IMR-90 (cell line): ENCODE measurements around the gene MAB21L2. TPM values are rescaled to one million over a fixed set of nuclear protein-coding genes. Genes with fewer than 3 reads are reported as not detected.

Source experiments
- ATAC-seq: fragments of 200-7000 bp; cut with Tn5 transposase; 2 replicates; pipeline ENCODE4 v1.9.1; 2020; ENCODE audit warnings: low read depth, mild to moderate bottlenecking, moderate library complexity
- BruUV-seq: library from RNA; stranded (reverse); fragments of 400-500 nt; replicated peaks from 2 replicates; lab custom pipeline; 2021; lab: Mats Ljungman, UMichigan
- CTCF ChIA-PET: fragments of 300-600 bp; formaldehyde crosslinking; extraction: SDS; loops from one replicate; lab custom pipeline; 2021; ENCODE audit warnings: antibody characterized with exemption; lab: Yijun Ruan, JAX
- POLR2A ChIA-PET: fragments of 300-600 bp; sonication (Branson Sonifier 250); formaldehyde crosslinking; loops from one replicate; lab custom pipeline; 2022; ENCODE audit warnings: antibody characterized with exemption; ENCODE audit not compliant: unreplicated experiment; lab: Charles Lee
- DNase-seq: peaks from one replicate; pipeline ENCODE4 v3.0.0; 2013
- H2AFZ ChIP-seq: replicated peaks from 2 replicates; pipeline ENCODE3; 2013; ENCODE audit warnings: low read length, mild to moderate bottlenecking; ENCODE audit not compliant: poor library complexity
- H2AK5ac ChIP-seq: 2 replicates; pipeline ENCODE4 v1.6.1; 2013; ENCODE audit warnings: low read depth, low read length, inconsistent platforms
- H2AK9ac ChIP-seq: replicated peaks from 2 replicates; pipeline ENCODE3; 2013; ENCODE audit warnings: mild to moderate bottlenecking, low read depth, low read length, moderate library complexity; ENCODE audit not compliant: poor library complexity
- H2BK120ac ChIP-seq: 2 replicates; pipeline ENCODE4 v1.6.1; 2013; ENCODE audit warnings: low read depth, low read length, inconsistent platforms
- H2BK15ac ChIP-seq: 3 replicates; pipeline ENCODE4 v1.6.1; 2013; ENCODE audit warnings: low read depth, low read length, inconsistent platforms
- H2BK20ac ChIP-seq: 2 replicates; pipeline ENCODE4 v1.6.1; 2013; ENCODE audit warnings: low read depth, mild to moderate bottlenecking, inconsistent platforms, low read length, moderate library complexity
- H2BK5ac ChIP-seq: 2 replicates; pipeline ENCODE4 v1.6.1; 2013; ENCODE audit warnings: mild to moderate bottlenecking, low read depth, low read length, inconsistent platforms; ENCODE audit not compliant: poor library complexity, severe bottlenecking
- H3K14ac ChIP-seq: replicated peaks from 2 replicates; pipeline ENCODE4 v1.6.1; 2013; ENCODE audit warnings: low read depth, low read length, inconsistent platforms
- H3K18ac ChIP-seq: 2 replicates; pipeline ENCODE4 v1.6.1; 2013; ENCODE audit warnings: low read depth, low read length, control low read depth
- H3K23ac ChIP-seq: 2 replicates; pipeline ENCODE4 v1.6.1; 2013; ENCODE audit warnings: low read depth, low read length, inconsistent platforms
- H3K27ac ChIP-seq: 2 replicates; pipeline ENCODE4 v1.5.1; 2013; ENCODE audit warnings: mild to moderate bottlenecking, control low read depth, low read length; ENCODE audit not compliant: insufficient read depth
- H3K27me3 ChIP-seq: 2 replicates; pipeline ENCODE4 v1.6.1; 2013; ENCODE audit warnings: low read length; ENCODE audit not compliant: control insufficient read depth, insufficient read depth
- H3K36me3 ChIP-seq: 2 replicates; pipeline ENCODE4 v1.6.1; 2013; ENCODE audit warnings: low read length, mixed read lengths; ENCODE audit not compliant: control insufficient read depth, insufficient read depth
- H3K4ac ChIP-seq: 2 replicates; pipeline ENCODE4 v1.6.1; 2013; ENCODE audit warnings: low read depth, low read length, inconsistent platforms
- H3K4me1 ChIP-seq: 2 replicates; pipeline ENCODE4 v1.6.1; 2013; ENCODE audit warnings: low read length, mixed read lengths; ENCODE audit not compliant: control insufficient read depth, insufficient read depth
- H3K4me2 ChIP-seq: 2 replicates; pipeline ENCODE4 v1.6.1; 2013; ENCODE audit warnings: low read depth, mild to moderate bottlenecking, control low read depth, low read length, moderate library complexity
- H3K4me3 ChIP-seq: 2 replicates; pipeline ENCODE4 v1.5.1; 2013; ENCODE audit warnings: low read depth, mild to moderate bottlenecking, control low read depth, low read length, moderate library complexity; ENCODE audit not compliant: insufficient read depth
- H3K56ac ChIP-seq: 2 replicates; pipeline ENCODE4 v1.6.1; 2013; ENCODE audit warnings: low read length, inconsistent platforms; ENCODE audit not compliant: insufficient read depth; ENCODE audit errors: extremely low read depth
- H3K79me1 ChIP-seq, 2 experiments: 2 replicates each; pipeline ENCODE4 v1.6.1; 2013; ENCODE audit warnings: low read length in 2 of 2, inconsistent platforms in 1 of 2, low read depth in 1 of 2
- H3K9ac ChIP-seq: 2 replicates; pipeline ENCODE4 v1.6.1; 2013; ENCODE audit warnings: low read depth, low read length, control low read depth
- H3K9me1 ChIP-seq: 2 replicates; pipeline ENCODE4 v1.6.1; 2013; ENCODE audit warnings: low read length, inconsistent platforms; ENCODE audit not compliant: insufficient read depth
- H3K9me3 ChIP-seq: 2 replicates; pipeline ENCODE4 v1.6.1; 2013; ENCODE audit warnings: low read length; ENCODE audit not compliant: control insufficient read depth, insufficient read depth
- H4K20me1 ChIP-seq: 2 replicates; pipeline ENCODE4 v1.6.1; 2013; ENCODE audit warnings: low read length, inconsistent platforms; ENCODE audit not compliant: insufficient read depth
- H4K5ac ChIP-seq: 2 replicates; pipeline ENCODE4 v1.6.1; 2013; ENCODE audit warnings: mild to moderate bottlenecking, low read depth, low read length, control low read depth
- H4K8ac ChIP-seq, 2 experiments: 2 replicates each; pipeline ENCODE4 v1.6.1; 2013; ENCODE audit warnings: low read depth in 2 of 2, low read length in 2 of 2, control low read depth in 1 of 2, inconsistent platforms in 1 of 2
- H4K91ac ChIP-seq: 2 replicates; pipeline ENCODE4 v1.6.1; 2013; ENCODE audit warnings: low read depth, low read length, inconsistent platforms; ENCODE audit not compliant: insufficient read depth
- MAFK ChIP-seq: IDR thresholded peaks from 2 replicates; pipeline ENCODE4 v1.6.1; 2012; ENCODE audit warnings: low read depth, low read length, improper control_type of control experiment
- MAZ ChIP-seq: IDR thresholded peaks from 2 replicates; pipeline ENCODE4 v1.6.1; 2012; ENCODE audit warnings: low read depth, mild to moderate bottlenecking, low read length, improper control_type of control experiment, moderate library complexity, borderline replicate concordance
- NFE2L2 ChIP-seq: fragments of 150-350 bp; IDR thresholded peaks from 2 replicates; pipeline ENCODE4 v1.6.1; 2016; ENCODE audit warnings: low read depth, mild to moderate bottlenecking, low read length
- RFX5 ChIP-seq: IDR thresholded peaks from 2 replicates; pipeline ENCODE4 v1.8.0; 2012; ENCODE audit warnings: low read depth, mild to moderate bottlenecking, low read length, moderate library complexity
- WGBS, 2 experiments: methylation state at CpG; one replicate each; pipeline versions ENCODE4 v1.1.5 to v1.1.7; 2013; ENCODE audit warnings: missing lambda C conversion rate in 2 of 2; ENCODE audit not compliant: insufficient read length in 1 of 2; ENCODE audit errors: extremely low coverage in 2 of 2; 5-methylcytosine and 5-hydroxymethylcytosine counted together
- dilution Hi-C: fragments of 300-500 bp; cut with HindIII; formaldehyde crosslinking; loops from one replicate; pipeline ENCODE4 v1.14.3; 2018; ENCODE audit warnings: low sequenced_read_pairs; ENCODE audit not compliant: unreplicated experiment
- in situ Hi-C: fragments of 300-500 bp; cut with MboI; formaldehyde crosslinking; loops from 3 replicates; pipeline ENCODE4 v1.14.3; 2019; ENCODE audit warnings: low sequenced_read_pairs, inconsistent platforms, mixed read lengths
- intact Hi-C: fragments of 100-400 bp; cut with micrococcal nuclease; formaldehyde crosslinking; loops from 2 replicates; pipeline ENCODE4 v1.10.0; 2022
- polyA plus RNA-seq, 3 experiments: library from polyadenylated mRNA; depleted of rRNA; stranded (reverse); fragments of >200 nt; gene quantifications; 2 replicates each; pipeline ENCODE4 v1.2.3, GENCODE V29; 2012; ENCODE audit warnings: low replicate concordance in 1 of 3
- total RNA-seq: library from RNA; depleted of rRNA; stranded (reverse); fragments of >200 nt; gene quantifications from 2 replicates; pipeline ENCODE4 v1.2.3, GENCODE V29; 2012

MAB21L2 gene
- total and polyA plus RNA-seq, 2 of the 4 experiments (the other 2 are of a cell fraction): 7.6 to 12.0 TPM

- Histone ChIP-seq H3K79me1 (no peaks in the 10 kb centered on the region), H4K8ac (no peak overlapping the region), H3K56ac (no peak overlapping the region), H4K5ac (no peak overlapping the region), H3K36me3 (no peaks in the 10 kb centered on the region), H2BK5ac (no peak overlapping the region), H3K4me1 (no peaks in the 10 kb centered on the region), H3K27me3 (no peaks in the 10 kb centered on the region), H2AK5ac (no peak overlapping the region), H3K4ac (no peak overlapping the region), H3K23ac (no peak overlapping the region), H2AFZ (no peak overlapping the region), H3K18ac (no peak overlapping the region), H3K4me3 (no peak overlapping the region), H3K4me2 (no peak overlapping the region), H2BK15ac (no peak overlapping the region), H2BK20ac (no peak overlapping the region), H2AK9ac (no peak overlapping the region), H3K9me1 (no peaks in the 10 kb centered on the region), H3K9ac (no peak overlapping the region), H4K91ac (no peak overlapping the region), H3K9me3 (no peaks in the 10 kb centered on the region), H2BK120ac (no peak overlapping the region), H4K20me1 (no peaks in the 10 kb centered on the region), H3K14ac (no peak overlapping the region), H3K27ac (no peak overlapping the region)
- no peak for TF ChIP-seq MAZ
- TF ChIP-seq MAFK: no peak
- TF ChIP-seq NFE2L2: no peak
- peak; percentile 49; the same call in 1 of the 2 replicates for TF ChIP-seq RFX5
- dilution Hi-C loops (no loop called here), intact Hi-C loops (no loop called here), in situ Hi-C loops (no loop called here)
- ChIA-PET CTCF (no interaction called here), POLR2A (no interaction called here)
- ATAC-seq (no peak), DNase-seq (peak; percentile 19)
- BruUV-seq: no TSS peak
- WGBS, 2 experiments: no CpG with 5 or more reads among the region's 3 CpGs
Measured at GRCh38 chr4:150609131-150609530, 27.2 kb downstream of the MAB21L2 start.
